NOMO-1 treated with DMSO at 0.1 percent for 48 hours (cell line): ENCODE measurements around the gene UPK3BL1.
"Not testable (repeated sequence)": the region's sequence is repeated elsewhere in the genome, so short reads cannot be mapped to it uniquely, and the experiment has no call there.

Source experiments
- DNase-seq: peaks from one replicate; lab custom pipeline; 2025; ENCODE audit not compliant: unreplicated experiment; lab: John Stamatoyannopoulos, UW

The UPK3BL1 gene

DNA sequence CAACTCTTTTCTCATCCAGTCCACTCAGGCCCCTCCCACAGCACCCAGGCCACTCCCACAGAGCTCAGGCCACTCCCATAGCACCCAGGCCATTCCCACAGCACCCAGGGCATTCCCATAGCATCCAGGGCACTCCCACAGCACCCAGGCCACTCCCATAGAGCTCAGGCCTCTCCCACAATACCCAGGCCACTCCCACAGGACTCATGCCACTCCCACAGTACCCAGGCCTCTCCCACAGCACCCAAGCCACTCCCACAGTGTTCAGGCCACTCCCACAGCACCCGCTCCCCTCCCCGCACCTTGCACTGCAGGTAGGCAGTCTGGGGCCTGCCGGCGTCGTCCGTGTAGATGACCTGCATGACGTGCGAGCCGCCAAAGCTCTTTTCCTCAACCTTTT is 52.7 kb downstream of the UPK3BL1 start:
- DNase-seq, result not testable (repeated sequence)
